Measurements from ENCODE around the gene ZNF526.
A peak's percentile ranks its signal among the peaks of the same experiment; 100 is the strongest.

ZNF526 gene

GRCh38 chr19:42224940-42225717 is 5.0 kb downstream of the ZNF526 start:
- no peak for DNase-seq

GRCh38 chr19:42225718-42226292 is 5.7 kb downstream of the ZNF526 start:
- DNase-seq = no peak

- DNase-seq = no peak
Observed at GRCh38 chr19:42226886-42227285, 6.8 kb downstream of the ZNF526 start.

GRCh38 chr19:42228641-42229040 is 8.5 kb downstream of the ZNF526 start:
- no peak for DNase-seq

- DNase-seq = no peak
Observed at GRCh38 chr19:42229301-42229854, 9.3 kb downstream of the ZNF526 start.

GRCh38 chr19:42229855-42230351 is 9.8 kb downstream of the ZNF526 start:
- DNase-seq = no peak

- no peak for DNase-seq
Observed at GRCh38 chr19:42230571-42230970, 10.5 kb downstream of the ZNF526 start.

- no peak for DNase-seq
Observed at GRCh38 chr19:42232435-42232834, 12.3 kb downstream of the ZNF526 start.

GRCh38 chr19:42233106-42233505 is 13.0 kb downstream of the ZNF526 start:
- DNase-seq = no peak

- no peak for DNase-seq
Observed at GRCh38 chr19:42233678-42234292, 13.7 kb downstream of the ZNF526 start.

- DNase-seq = no peak
Observed at GRCh38 chr19:42234364-42234763, 14.3 kb downstream of the ZNF526 start.

GRCh38 chr19:42235181-42235580 is 15.1 kb downstream of the ZNF526 start:
- DNase-seq = no peak

- DNase-seq = no peak
Observed at GRCh38 chr19:42239544-42240220, 19.6 kb downstream of the ZNF526 start.

GRCh38 chr19:42241279-42241678 is 21.2 kb downstream of the ZNF526 start:
- no peak for DNase-seq

- DNase-seq = no peak
Observed at GRCh38 chr19:42242069-42242511, 22.0 kb downstream of the ZNF526 start.

- peak; percentile 99 for DNase-seq
Observed at GRCh38 chr19:42242512-42243409, 22.6 kb downstream of the ZNF526 start, which contains the start of gene GSK3A. Gene GSK3A, minus strand, starts transcription at chr19:42242602. Its CDS starts 137 bp downstream, at chr19:42242465.

GRCh38 chr19:42244347-42245220 is 24.5 kb downstream of the ZNF526 start:
- DNase-seq = peak; percentile 51

GRCh38 chr19:42245231-42245630 is 25.1 kb downstream of the ZNF526 start:
- DNase-seq = no peak

- no peak for DNase-seq
Observed at GRCh38 chr19:42246143-42246921, 26.2 kb downstream of the ZNF526 start.

Data from NCI-H1417 treated with DMSO at 0.1 percent for 48 hours (cell line).